Activated B cell treated with CpG ODN at 0.5 μM for 24 hours (primary cell): Measurements from ENCODE around the gene MATN1. TPM values are rescaled to one million over a fixed set of nuclear protein-coding genes. Genes with fewer than 3 reads are reported as not detected.
A peak's percentile ranks its signal among the peaks of the same experiment; 100 is the strongest.

ENCODE experiments used
- ATAC-seq: fragments of 200-7000 bp; cut with Tn5 transposase; one replicate; pipeline ENCODE4 v1.10.0; 2021; ENCODE audit warnings: low read depth, mild to moderate bottlenecking, moderate library complexity
- CTCF ChIA-PET: fragments of 350-600 bp; sonication (Branson Sonifier 250); formaldehyde crosslinking; loops from one replicate; lab custom pipeline; 2021; ENCODE audit warnings: antibody characterized with exemption; lab: Charles Lee
- POLR2A ChIA-PET: fragments of 350-600 bp; sonication (Branson Sonifier 250); formaldehyde crosslinking; loops from one replicate; lab custom pipeline; 2021; ENCODE audit warnings: antibody characterized with exemption; lab: Charles Lee
- DNase-seq: peaks from one replicate; pipeline ENCODE4 v3.0.0; 2022
- H3K27ac Mint-ChIP-seq: one replicate; pipeline ENCODE4 v1.8.0; 2020; ENCODE audit warnings: mixed read lengths
- H3K27me3 Mint-ChIP-seq: one replicate; pipeline ENCODE4 v1.8.0; 2021; ENCODE audit warnings: mixed read lengths
- H3K36me3 Mint-ChIP-seq: one replicate; pipeline ENCODE4 v1.8.0; 2021; ENCODE audit warnings: low read depth, mixed read lengths
- H3K4me1 Mint-ChIP-seq: one replicate; pipeline ENCODE4 v1.8.0; 2021; ENCODE audit warnings: mixed read lengths
- H3K4me3 Mint-ChIP-seq: one replicate; pipeline ENCODE4 v1.8.0; 2020; ENCODE audit warnings: mild to moderate bottlenecking, mixed read lengths
- H3K9me3 Mint-ChIP-seq: one replicate; pipeline ENCODE4 v1.8.0; 2020; ENCODE audit warnings: mixed read lengths
- CTCF ChIP-seq: fragments of 200-600 bp; IDR thresholded peaks from one replicate; pipeline ENCODE4 v1.8.0; 2022; ENCODE audit warnings: antibody characterized with exemption, mild to moderate bottlenecking
- intact Hi-C: fragments of 100-400 bp; cut with micrococcal nuclease; formaldehyde crosslinking; loops from one replicate; pipeline ENCODE4 v1.15.1; 2024
- total RNA-seq: library from RNA; stranded (reverse); gene quantifications from 2 replicates; pipeline ENCODE4 v1.2.3, GENCODE V29; 2022

Gene MATN1
- total RNA-seq, 1 donor from 2014 or later: 0.93 TPM

GRCh38 chr1:30742300-30742962, 19.0 kb upstream of the MATN1 start:
- POLR2A ChIA-PET: interaction anchor here (1.6 to 25.3 kb wide), 4 partner anchors 11 to 37 kb away, joined by 10 to 662 read pairs (median 340); partner anchors contain the start of genes LAPTM5 and MATN1
- Mint-ChIP-seq H3K9me3 (no peaks in the 10 kb centered on the region), H3K4me1 (peaks cover 98% of the 10 kb centered on the region), H3K36me3 (peaks cover 93% of the 10 kb centered on the region), H3K27me3 (no peaks in the 10 kb centered on the region), H3K4me3 (peak overlapping the region; percentile 46), H3K27ac (peak overlapping the region; percentile 96)
- ATAC-seq: no peak
- no peak for DNase-seq
- intact Hi-C loops: no loop called here
- no peak for TF ChIP-seq CTCF
- CTCF ChIA-PET: interaction anchor here (1.9 to 5.8 kb wide), 3 partner anchors 19 to 37 kb away, joined by 5 to 46 read pairs (median 19); no protein-coding TSS in a partner anchor

GRCh38 chr1:30741239-30741894, 18.0 kb upstream of the MATN1 start:
- no peaks in the 10 kb centered on the region for H3K9me3 Mint-ChIP-seq
- peak overlapping the region; percentile 46 for H3K4me3 Mint-ChIP-seq
- H3K4me1 Mint-ChIP-seq: peaks cover 93% of the 10 kb centered on the region
- H3K27me3 Mint-ChIP-seq: no peaks in the 10 kb centered on the region
- H3K36me3 Mint-ChIP-seq: peaks cover 93% of the 10 kb centered on the region
- TF ChIP-seq CTCF: no peak
- intact Hi-C loops: no loop called here
- ChIA-PET CTCF (interaction anchor here (1.1 to 2.1 kb wide), 3 partner anchors 20 to 38 kb away, joined by 4 to 7 read pairs (median 5); no protein-coding TSS in a partner anchor), POLR2A (interaction anchor here (0.9 to 25.3 kb wide), 4 partner anchors 10 to 38 kb away, joined by 3 to 662 read pairs (median 340); partner anchors contain the start of genes LAPTM5 and MATN1)
- DNase-seq: no peak
- ATAC-seq: no peak
- H3K27ac Mint-ChIP-seq: peak overlapping the region; percentile 80

GRCh38 chr1:30740251-30741238, 17.2 kb upstream of the MATN1 start:
- no peak for DNase-seq
- ATAC-seq: no peak
- Mint-ChIP-seq H3K36me3 (peaks cover 94% of the 10 kb centered on the region), H3K4me3 (peak overlapping the region; percentile 46), H3K27me3 (no peaks in the 10 kb centered on the region), H3K27ac (peak overlapping the region; percentile 80), H3K4me1 (peaks cover 85% of the 10 kb centered on the region), H3K9me3 (no peaks in the 10 kb centered on the region)
- ChIA-PET POLR2A (interaction anchor here (0.9 to 25.3 kb wide), 4 partner anchors 9 to 38 kb away, joined by 3 to 662 read pairs (median 340); partner anchors contain the start of genes LAPTM5 and MATN1), CTCF (interaction anchor here (1.1 to 2.1 kb wide), 3 partner anchors 21 to 39 kb away, joined by 4 to 7 read pairs (median 5); no protein-coding TSS in a partner anchor)
- no peak for TF ChIP-seq CTCF
- intact Hi-C loops: no loop called here

- CTCF ChIA-PET: no interaction called here
- Mint-ChIP-seq H3K4me1 (peaks cover 80% of the 10 kb centered on the region), H3K9me3 (no peaks in the 10 kb centered on the region), H3K36me3 (peaks cover 96% of the 10 kb centered on the region), H3K27me3 (no peaks in the 10 kb centered on the region), H3K4me3 (peak overlapping the region; percentile 19), H3K27ac (peak overlapping the region; percentile 78)
- TF ChIP-seq CTCF: no peak
- intact Hi-C loops: no loop called here
- DNase-seq: no peak
- no peak for ATAC-seq
- POLR2A ChIA-PET: interaction anchor here (1.2 to 25.3 kb wide), 3 partner anchors 9 to 13 kb away, joined by 6 to 662 read pairs (median 662); partner anchors contain the start of genes LAPTM5 and MATN1
These were observed 16.2 kb upstream of the MATN1 start for GRCh38 chr1:30739601-30740000.
